Duodenal mucosa (tissue), 2 donors: ENCODE data around the gene PRKCA.
A peak's percentile ranks its signal among the peaks of the same experiment; 100 is the strongest.
"Not testable (repeated sequence)": the region's sequence is repeated elsewhere in the genome, so short reads cannot be mapped to it uniquely, and the experiment has no call there.

Source experiments
- H3K27ac ChIP-seq: one replicate; pipeline ENCODE4 v1.7.0; 2013; ENCODE audit warnings: low read depth, low read length
- H3K27me3 ChIP-seq, 2 donors: one replicate each; pipeline ENCODE4 v1.7.0; 2013; ENCODE audit warnings: low read length in 2 of 2, control low read depth in 1 of 2; ENCODE audit not compliant: insufficient read depth in 2 of 2, control insufficient read depth in 1 of 2
- H3K36me3 ChIP-seq, 2 donors: one replicate each; pipeline ENCODE4 v1.7.0; 2013; ENCODE audit warnings: low read length in 2 of 2, control low read depth in 1 of 2; ENCODE audit not compliant: insufficient read depth in 2 of 2, control insufficient read depth in 1 of 2
- H3K4me1 ChIP-seq, 2 donors: one replicate each; pipeline ENCODE4 v1.7.0; 2013; ENCODE audit warnings: low read length in 2 of 2, control low read depth in 1 of 2; ENCODE audit not compliant: insufficient read depth in 2 of 2, control insufficient read depth in 1 of 2
- H3K4me3 ChIP-seq, 2 donors: one replicate each; pipeline ENCODE4 v1.7.0; 2013; ENCODE audit warnings: low read length in 2 of 2, low read depth in 1 of 2
- H3K9ac ChIP-seq, 2 donors: one replicate each; pipeline ENCODE4 v1.7.0; 2013; ENCODE audit warnings: low read length in 2 of 2, low read depth in 1 of 2
- H3K9me3 ChIP-seq, 2 donors: one replicate each; pipeline ENCODE4 v1.7.0; 2013; ENCODE audit warnings: low read length in 2 of 2, control low read depth in 1 of 2; ENCODE audit not compliant: control insufficient read depth in 1 of 2

PRKCA gene

GRCh38 chr17:66395961-66396360 is 93.5 kb downstream of the PRKCA start:
- no peaks in the 10 kb centered on the region for H3K36me3 ChIP-seq
- no peak overlapping the region for H3K9ac ChIP-seq
- H3K27ac ChIP-seq, result no peak overlapping the region
- peaks cover 12 to 15% of the 10 kb centered on the region in 2 donors for H3K4me1 ChIP-seq
- H3K27me3 ChIP-seq, result no peaks in the 10 kb centered on the region
- no peak overlapping the region for H3K4me3 ChIP-seq
- H3K9me3 ChIP-seq, result no peaks in the 10 kb centered on the region

DNA sequence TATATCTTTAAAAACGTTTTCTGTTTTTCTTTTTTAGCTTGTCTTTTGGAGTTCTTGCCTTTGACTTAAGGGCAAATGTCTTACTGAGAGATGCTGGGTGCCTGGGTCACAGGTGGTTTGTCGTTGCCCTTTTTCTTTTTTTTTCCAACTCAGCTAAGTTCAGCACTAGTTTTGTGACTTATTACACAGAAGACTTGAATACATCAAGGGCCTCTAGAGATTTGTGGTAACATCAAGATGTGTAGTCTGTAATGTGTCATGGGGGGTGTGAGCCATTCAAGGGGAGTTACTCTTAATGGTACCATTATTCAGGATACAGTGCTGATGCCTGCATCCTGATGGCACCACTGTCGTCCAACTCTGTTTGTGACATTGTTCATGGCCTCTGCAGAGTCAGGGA is 95.1 kb downstream of the PRKCA start:
- H3K36me3 ChIP-seq, result no peaks in the 10 kb centered on the region
- no peak overlapping the region for H3K27ac ChIP-seq
- no peaks in the 10 kb centered on the region for H3K27me3 ChIP-seq
- H3K9ac ChIP-seq, result no peak overlapping the region
- H3K4me3 ChIP-seq, result no peak overlapping the region
- no peaks in the 10 kb centered on the region for H3K9me3 ChIP-seq
- peaks cover 12 to 15% of the 10 kb centered on the region in 2 donors for H3K4me1 ChIP-seq

GRCh38 chr17:66398059-66398458 is 95.6 kb downstream of the PRKCA start:
- Histone ChIP-seq H3K9me3 (no peaks in the 10 kb centered on the region), H3K4me1 (peaks cover 12 to 18% of the 10 kb centered on the region in 2 donors), H3K27me3 (no peaks in the 10 kb centered on the region), H3K27ac (no peak overlapping the region), H3K36me3 (no peaks in the 10 kb centered on the region), H3K9ac (no peak overlapping the region), H3K4me3 (peak overlapping the region in 1 of 2 donors; percentile 21)

- no peak overlapping the region for H3K4me3 ChIP-seq
- peaks cover 12 to 24% of the 10 kb centered on the region in 2 donors for H3K4me1 ChIP-seq
- no peaks in the 10 kb centered on the region for H3K27me3 ChIP-seq
- no peaks in the 10 kb centered on the region for H3K9me3 ChIP-seq
- H3K36me3 ChIP-seq, result no peaks in the 10 kb centered on the region
- no peak overlapping the region for H3K9ac ChIP-seq
- H3K27ac ChIP-seq, result no peak overlapping the region
Measured at GRCh38 chr17:66398617-66399016, 96.2 kb downstream of the PRKCA start.

DNA sequence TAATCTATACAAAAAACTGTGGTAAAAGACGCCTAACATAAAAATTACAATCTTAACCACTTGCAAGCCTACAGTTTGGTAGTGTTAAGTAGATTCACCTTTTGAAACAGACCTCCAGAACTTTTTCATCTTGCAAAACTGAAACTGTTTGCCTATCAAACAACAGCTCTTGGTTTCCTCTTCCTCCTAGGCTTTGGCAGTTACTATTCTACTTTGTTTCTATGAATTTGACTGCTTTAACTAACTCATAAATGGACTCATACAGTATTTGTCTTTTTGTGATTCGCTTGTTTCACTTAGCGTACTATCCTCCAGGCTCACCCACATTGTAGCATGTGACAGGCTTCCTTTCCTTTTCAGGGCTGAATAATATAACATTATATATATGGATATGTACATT is 97.0 kb downstream of the PRKCA start:
- H3K9ac ChIP-seq, result no peak overlapping the region
- no peaks in the 10 kb centered on the region for H3K9me3 ChIP-seq
- H3K36me3 ChIP-seq, result no peaks in the 10 kb centered on the region

GRCh38 chr17:66400041-66400688 is 97.8 kb downstream of the PRKCA start:
- not testable (repeated sequence) for H3K9me3 ChIP-seq, H3K27me3 ChIP-seq, H3K36me3 ChIP-seq, H3K4me3 ChIP-seq, H3K9ac ChIP-seq, H3K27ac ChIP-seq
- peaks cover 17 to 35% of the 10 kb centered on the region in 2 donors for H3K4me1 ChIP-seq

More for the DNA sequence above, 97.0 kb downstream of the PRKCA start:
- Histone ChIP-seq H3K4me3 (no peak overlapping the region), H3K4me1 (peaks cover 16 to 32% of the 10 kb centered on the region in 2 donors), H3K27me3 (no peaks in the 10 kb centered on the region), H3K27ac (no peak overlapping the region)

- no peak overlapping the region for H3K27ac ChIP-seq
- H3K27me3 ChIP-seq, result no peaks in the 10 kb centered on the region
- no peaks in the 10 kb centered on the region for H3K9me3 ChIP-seq
- no peak overlapping the region for H3K9ac ChIP-seq
- no peaks in the 10 kb centered on the region for H3K36me3 ChIP-seq
- peaks cover 17 to 39% of the 10 kb centered on the region in 2 donors for H3K4me1 ChIP-seq
- no peak overlapping the region for H3K4me3 ChIP-seq
Measured at GRCh38 chr17:66400698-66401097, 98.3 kb downstream of the PRKCA start.

DNA sequence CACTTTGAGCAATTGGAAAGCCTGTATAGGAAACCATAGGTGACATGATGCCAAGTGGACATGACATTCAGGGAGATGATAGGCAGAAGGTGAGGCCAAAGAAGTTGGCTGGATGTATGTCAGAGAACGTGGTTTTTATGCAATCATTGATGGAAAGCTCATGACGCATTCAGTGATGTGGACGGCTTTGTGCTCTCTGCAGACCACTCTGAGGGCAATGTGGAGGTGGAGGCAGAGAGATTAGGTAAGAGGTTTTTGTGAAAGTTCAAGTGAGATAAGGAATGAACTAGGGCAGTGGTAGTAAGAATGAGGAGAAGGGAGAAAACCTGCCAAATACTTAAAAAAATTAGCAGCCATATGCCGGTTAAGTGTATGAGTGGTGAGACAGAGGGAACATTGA is 99.0 kb downstream of the PRKCA start:
- H3K4me3 ChIP-seq, result no peak overlapping the region
- no peaks in the 10 kb centered on the region for H3K9me3 ChIP-seq
- no peaks in the 10 kb centered on the region for H3K27me3 ChIP-seq
- H3K36me3 ChIP-seq, result no peaks in the 10 kb centered on the region
- no peak overlapping the region for H3K27ac ChIP-seq
- peaks cover 23 to 45% of the 10 kb centered on the region in 2 donors for H3K4me1 ChIP-seq
- no peak overlapping the region for H3K9ac ChIP-seq

DNA sequence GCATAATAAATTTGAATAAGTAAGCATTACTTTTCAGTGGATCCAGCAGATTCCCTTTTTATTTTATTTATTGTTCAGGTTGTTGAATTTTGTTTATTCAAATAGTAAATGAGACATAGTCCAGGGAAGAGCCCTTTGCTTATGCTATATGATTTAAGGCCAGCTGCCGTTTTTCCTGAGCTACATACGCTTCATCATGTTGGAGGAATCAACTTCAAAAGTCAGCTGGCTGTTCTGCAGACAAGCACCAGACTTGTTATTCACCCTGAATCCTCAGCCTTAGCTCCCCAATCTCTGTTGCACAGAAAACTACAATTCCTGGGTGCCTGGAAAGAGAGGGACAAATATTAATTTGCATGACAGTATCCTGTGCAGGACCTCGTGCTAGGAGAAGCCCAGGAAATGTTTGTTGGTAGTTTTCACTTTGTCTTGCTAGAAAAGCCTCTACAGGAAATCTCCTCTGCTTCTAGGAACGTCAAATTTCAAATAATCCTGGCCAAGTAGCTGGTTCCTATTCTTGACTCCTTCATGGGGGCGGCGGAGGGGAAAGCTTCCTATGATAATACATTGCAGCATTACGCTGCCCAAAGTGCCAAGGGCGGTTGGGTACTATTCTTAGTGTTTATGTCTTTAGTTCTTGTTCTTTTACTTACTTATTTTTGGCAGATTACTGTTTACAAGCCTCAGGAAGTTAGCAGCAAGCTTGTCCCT is 101.6 kb downstream of the PRKCA start:
- Histone ChIP-seq H3K27me3 (no peaks in the 10 kb centered on the region), H3K4me1 (peaks cover 15 to 34% of the 10 kb centered on the region in 2 donors), H3K9me3 (no peaks in the 10 kb centered on the region), H3K27ac (no peak overlapping the region), H3K9ac (no peak overlapping the region), H3K36me3 (no peaks in the 10 kb centered on the region), H3K4me3 (no peak overlapping the region)

DNA sequence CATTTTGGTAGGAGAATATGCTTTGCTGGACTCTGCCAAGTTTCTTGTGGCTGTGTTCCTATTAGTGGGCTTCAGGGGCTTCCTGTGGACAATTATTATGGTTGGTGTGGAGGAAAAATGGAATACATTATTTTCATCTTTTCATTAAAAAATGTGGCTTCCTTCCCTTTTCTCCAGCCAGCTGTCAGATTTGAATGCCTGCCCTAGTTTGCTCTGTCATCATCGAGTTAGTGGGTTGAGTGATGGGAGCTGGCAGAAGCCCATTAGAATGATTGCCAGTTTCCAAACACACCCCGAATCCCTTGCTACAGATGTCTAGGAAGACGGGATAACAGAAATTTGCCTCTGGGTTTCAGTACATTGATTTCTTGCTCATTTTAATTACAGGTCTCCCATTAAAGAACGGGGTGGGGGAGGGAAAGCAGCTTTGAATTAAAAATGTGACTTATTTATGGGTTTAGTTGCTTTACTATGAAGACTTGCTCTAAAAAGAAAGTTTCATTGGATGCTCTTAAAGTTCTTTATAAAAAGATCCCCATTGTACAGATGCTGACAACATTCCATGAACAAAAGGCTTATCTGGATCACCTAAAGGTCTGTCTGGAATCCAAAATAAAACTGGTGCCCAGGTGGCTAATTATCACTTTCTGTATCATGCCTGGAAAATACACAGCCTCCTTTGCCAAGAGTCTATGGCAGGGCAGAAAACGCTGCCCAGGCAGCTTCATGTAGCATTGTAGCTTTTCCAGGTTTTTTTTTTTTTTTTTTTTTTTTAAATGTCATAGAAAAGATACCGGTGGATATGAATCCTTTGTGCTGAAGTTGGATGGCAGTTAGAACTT is 103.6 kb downstream of the PRKCA start:
- Histone ChIP-seq H3K27ac (no peak overlapping the region), H3K36me3 (no peaks in the 10 kb centered on the region), H3K4me1 (peaks cover 15 to 34% of the 10 kb centered on the region in 2 donors), H3K4me3 (no peak overlapping the region), H3K9me3 (no peaks in the 10 kb centered on the region), H3K27me3 (no peaks in the 10 kb centered on the region), H3K9ac (no peak overlapping the region)
